A172 (cell line): Measurements from ENCODE around the gene NLRP10. TPM values are rescaled to one million over a fixed set of nuclear protein-coding genes. Genes with fewer than 3 reads are reported as not detected.

Experiments
- DNase-seq: peaks from one replicate; pipeline ENCODE4 v3.0.0-alpha.2; 2015; ENCODE audit warnings: low spot score
- total RNA-seq: library from RNA; depleted of rRNA; stranded (reverse); fragments of >200 nt; shearing (Covaris generic); gene quantifications from 2 replicates; pipeline ENCODE4 v1.2.3, GENCODE V29; 2014; rRNA removed

NLRP10 gene
- total RNA-seq, 1 experiment from 2014 or later, result 0.16 TPM

DNA sequence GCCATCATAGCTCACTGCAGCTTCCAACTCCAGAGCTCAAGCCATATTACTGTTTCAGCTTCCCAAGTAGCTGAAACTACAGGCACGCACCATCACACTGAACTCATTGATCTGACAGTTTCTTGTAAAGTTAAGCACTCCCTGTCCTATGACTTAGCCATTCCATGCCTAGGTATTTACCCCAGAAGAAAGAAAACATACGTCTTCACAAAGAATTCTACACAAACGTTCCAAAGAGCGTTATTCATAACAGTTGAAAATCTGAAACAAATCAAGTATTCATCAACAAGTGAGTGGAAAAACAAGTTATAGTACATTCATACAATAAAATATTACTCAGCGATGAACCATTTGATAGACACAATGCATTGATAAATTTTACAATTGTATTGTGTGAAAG, 7.8 kb upstream of the NLRP10 start:
- DNase-seq, result no peak

DNA sequence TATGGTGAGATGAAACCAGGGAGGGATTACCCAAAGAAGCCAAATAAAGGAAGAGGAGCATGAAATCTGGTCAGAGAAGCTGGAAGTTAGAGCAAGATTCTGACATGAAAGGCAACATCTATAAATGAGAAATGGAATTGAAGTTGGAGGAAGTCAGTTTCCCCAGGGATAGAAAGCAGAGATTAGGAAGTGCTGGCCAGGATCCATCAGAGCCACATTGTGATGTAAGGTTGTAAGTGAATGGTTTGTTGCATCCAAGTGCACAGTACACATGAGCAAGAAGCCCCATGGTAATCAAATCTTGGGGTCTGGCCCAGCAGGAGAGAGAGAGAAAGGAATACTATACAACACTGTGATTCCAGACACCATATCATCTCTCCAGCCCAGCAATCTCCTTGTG, 6.6 kb upstream of the NLRP10 start:
- no peak for DNase-seq

DNA sequence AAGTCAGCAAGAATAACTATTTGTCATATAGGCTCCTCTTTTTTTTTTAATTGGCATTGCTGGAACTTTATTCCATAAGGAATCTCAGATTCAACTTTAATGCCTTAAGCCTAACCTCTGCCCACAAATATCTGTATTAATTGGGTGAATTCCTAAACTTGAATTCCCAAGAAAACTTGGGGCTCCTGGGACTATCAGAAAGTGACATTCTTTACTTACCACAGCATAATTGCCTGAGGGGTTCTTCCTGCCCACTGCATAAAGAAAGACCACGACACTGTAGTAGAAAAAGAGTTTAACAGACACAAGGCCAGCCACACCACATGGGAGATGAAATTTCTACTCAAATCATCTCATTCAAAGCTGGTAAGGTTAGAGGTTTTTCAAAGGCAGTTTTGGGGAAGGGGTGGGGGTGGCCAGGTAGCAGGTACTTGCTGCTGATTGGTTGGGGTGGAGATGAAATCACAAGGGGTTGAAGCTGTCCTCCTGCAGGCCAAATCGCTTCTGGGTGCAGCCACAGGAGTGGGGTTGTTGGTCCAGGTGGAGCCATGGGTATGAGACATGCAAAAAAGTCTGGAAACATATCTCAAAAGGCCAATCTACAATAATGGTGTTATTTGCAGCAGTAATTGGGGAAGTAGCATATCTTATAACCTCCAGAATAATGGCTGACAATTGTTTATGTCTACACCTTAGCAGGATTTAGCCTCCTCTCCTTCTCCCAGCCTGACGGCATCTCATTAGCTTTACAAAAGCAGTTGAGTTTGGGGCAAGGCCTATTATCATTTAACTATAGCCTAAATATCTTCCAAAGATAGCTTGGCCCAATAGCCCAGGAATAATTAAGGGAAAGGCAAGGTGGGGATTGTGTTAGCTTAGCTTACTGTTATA, 4.8 kb upstream of the NLRP10 start:
- DNase-seq, result peak; percentile 42

DNA sequence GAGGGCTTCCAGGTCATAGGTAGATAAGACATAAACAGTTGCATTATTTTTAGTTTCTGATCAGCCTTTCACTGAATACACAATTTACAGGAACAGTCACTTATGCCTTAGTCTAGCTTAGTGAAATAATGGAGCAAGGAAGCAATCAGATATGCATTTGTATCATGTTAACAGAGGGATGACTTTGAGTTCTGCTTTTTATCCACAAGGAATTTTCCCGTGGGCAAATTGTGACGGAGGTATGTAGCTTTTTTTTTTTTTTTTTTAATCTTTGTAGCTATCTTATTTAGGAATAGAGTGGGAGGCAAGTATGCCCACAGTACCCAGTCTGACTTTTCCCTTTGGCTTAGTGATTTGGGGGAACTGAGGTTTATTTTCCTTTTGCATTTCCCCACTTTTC, 3.4 kb upstream of the NLRP10 start:
- DNase-seq, result no peak

DNA sequence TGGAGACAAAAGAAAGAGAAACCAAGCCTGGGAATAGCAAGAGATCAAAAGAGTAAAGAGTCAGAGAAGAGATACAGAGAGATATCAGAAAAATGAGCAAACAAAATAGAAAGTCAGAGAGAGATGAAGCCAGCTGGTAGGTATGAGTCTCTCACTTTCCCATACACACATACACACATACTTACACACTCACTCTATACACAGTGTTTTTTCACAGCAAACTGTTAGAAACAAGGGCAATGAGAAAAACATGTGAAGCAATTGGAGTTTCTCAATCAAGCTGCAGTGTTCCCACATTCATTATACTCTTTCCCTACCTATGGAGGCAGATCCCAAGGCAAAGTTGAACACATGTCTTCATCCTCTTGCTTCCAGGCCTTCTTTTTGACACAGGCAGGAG, 2.6 kb upstream of the NLRP10 start:
- DNase-seq, result no peak

DNA sequence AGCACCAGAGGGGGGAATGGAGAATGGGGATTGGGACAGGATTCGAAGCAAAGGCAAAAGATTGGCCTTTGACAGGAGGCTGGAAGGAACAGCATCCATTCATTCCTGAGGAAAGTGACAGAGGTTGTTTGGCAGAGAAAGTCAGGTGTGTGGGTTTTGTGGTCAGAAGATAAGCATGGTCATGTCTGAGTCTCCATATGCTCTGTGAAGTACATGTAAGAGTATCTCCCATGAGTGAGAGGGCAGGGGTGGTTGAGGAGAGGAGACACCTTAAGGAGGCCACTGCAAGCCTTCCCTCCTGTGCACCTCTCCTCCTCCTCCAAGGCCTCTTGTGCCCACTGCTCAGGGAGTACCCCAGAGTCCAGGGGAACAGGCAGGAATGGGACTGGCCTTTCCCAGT, 1.9 kb upstream of the NLRP10 start:
- no peak for DNase-seq

DNA sequence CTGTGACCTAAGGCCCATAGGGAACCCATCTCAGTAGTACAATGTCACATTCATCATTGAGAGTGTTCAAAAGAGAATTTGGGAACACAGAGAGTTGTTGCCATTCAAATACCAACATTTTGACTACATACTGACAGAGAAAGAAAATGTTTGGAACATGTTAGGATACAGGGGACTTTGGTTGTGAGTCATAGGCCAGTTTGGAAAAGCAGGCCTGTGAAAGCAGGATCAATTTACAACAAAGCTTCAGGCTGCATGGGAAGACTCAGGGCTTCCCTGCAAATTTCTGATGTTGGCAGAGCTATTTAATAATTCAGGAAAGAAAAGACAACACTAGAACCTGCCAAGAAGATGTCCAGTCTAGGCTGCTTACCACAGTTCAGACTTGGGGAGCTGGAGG, 374 bp downstream of the NLRP10 start:
- DNase-seq, result no peak

DNA sequence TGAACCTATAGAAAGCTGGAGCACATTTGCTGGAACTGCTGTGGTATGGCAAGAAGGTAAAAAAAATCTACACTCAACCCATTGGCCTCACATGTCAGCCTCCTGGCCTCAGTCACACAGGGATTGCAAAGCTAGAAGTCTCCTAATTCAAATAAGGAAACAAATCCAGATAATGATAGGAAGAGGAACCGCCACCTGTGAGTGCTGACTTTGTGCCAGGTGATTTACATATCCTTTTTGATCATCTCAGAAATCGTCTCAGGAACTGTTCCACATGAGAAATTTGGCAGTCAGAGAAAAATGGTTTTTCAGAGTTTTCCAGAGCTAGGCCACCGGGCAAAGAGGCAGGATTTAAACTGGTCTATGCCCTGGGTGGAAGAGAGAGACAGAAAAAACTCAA, 986 bp downstream of the NLRP10 start:
- no peak for DNase-seq

DNA sequence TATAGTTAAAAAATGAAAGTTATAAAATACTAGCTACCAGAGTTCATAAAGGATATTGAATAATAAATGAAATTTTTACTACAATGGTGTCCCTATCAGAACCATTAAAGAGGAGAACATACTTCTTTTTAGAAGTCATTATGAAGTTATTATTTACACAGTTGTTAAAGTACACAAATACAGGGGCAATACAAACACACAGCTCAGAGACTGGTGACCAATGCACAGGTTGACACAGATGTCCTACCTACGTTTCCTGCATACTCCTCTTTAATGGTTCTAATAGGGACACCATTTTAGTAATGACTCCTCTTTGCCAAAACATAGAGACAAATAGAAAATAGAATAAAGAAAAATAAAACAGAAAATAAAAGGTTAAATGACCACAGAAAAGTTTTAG, 10.1 kb downstream of the NLRP10 start:
- no peak for DNase-seq

DNA sequence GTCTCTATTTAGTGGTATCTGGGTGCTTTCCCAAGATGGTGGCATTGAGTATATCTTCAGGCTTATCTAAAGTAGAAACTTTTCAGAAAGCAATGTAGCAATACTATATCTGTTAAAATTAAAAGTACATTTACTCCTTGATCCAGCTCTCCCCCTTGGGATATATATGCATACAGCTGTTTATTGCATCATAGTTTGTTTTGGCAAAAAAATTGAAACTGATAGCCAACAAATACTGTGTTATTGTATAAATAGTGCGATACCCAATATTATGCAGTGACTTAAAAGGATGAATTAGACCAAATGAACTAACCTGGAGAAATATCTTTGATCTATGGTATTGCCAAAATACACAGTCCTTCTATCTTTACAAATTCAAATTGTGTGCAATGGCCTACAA, 15.3 kb downstream of the NLRP10 start:
- no peak for DNase-seq

DNA sequence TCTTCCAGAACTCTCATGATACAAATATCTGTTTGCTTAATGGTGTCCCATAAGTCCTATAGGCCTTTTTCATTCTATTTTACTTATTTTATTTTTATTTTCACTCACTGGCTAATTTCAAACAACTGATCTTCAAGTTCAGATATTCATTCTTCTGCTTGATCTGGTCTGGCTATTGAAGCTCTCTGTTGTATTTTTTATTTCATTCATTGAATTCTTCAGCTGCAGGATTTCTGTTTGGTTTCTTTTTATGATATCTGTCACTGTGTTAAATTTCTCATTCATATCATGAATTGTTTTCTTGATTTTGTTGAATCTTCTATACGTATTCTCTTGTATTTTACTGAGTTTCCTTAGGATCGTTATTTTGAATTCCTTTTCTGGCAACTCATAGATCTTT, 21.1 kb downstream of the NLRP10 start:
- DNase-seq, result no peak

DNA sequence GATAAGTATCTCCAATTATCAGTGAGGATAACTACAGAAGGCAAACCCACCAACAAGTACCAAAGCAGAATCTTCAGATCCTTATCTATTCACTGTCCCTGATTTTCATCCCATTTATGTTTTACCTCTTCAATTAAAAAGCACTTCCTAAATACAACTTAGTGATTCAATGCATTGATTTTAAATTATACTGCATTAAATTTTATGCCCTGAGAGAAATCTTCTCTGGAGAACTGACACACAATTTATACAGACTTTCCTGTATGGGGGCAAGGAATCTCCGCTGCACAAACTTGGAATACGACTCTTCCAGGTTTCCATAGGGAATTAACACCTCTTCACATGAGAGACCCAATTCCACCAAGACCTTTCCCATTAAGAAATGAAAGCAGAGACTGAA, 23.6 kb downstream of the NLRP10 start, which contains the start of gene OR10A3:
Gene OR10A3 (minus strand): TSS at position 101 of the 400 bp plus-strand sequence. CDS start 2,188 bp downstream, outside the sequence.
- DNase-seq, result no peak

DNA sequence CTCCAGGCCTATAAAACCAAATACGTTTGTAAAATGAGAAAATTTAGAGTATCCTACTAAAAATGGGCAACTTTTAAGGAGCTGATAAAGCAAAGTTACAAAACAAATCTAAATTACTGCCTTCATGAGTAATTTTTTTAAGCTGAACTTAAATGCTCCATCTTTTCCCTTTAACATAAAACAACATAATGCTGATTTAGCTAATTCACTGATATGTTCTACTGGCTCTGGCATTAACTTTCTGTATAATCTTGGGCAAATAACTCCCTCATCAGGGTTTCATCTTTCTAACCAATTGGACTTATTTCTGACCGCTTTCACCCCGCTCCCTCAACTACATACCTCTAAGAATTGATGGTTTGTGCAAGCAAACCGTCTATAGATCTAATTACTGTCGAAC, 24.1 kb downstream of the NLRP10 start:
- no peak for DNase-seq

DNA sequence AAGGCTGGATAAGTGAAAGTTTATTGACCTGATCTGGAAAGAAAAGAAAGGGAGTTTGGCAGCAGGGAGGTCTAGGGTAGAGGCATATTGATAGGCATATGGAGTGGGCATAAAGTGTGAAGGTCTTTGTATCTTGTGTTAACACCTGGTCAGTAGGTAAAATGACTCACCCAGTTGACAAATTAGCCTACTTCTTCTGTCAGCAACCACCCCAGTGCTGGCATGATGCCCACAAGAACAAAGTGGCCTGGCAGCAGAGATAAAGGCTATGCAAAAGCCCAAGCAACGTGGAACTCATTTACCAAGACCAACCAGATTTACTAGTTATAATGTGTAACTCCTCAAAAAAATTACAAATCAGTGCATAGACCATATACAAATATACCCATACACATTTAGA, 28.6 kb downstream of the NLRP10 start:
- no peak for DNase-seq

DNA sequence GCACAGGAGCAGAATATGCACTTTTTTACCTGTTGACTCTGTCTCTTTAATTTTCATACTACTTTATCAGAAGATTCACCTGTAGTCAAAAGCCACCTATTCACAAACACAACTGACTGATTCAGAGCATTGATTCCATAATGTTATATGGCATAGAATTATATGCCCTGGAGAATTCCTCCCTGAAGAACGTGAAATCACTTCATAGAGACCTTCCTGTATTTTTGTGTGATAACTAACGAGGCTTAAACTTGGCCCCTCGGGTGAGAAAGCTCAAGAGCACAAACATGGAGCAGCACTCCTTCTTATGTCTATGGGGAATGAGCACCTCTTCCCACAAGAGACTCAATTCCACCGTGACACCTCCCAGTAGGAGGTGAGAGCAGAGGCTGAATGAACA, 34.1 kb downstream of the NLRP10 start, which contains the start of gene OR10A6:
Gene OR10A6 (minus strand): TSS at position 101 of the 400 bp plus-strand sequence. CDS start 2,606 bp downstream, outside the sequence.
- DNase-seq, result no peak

DNA sequence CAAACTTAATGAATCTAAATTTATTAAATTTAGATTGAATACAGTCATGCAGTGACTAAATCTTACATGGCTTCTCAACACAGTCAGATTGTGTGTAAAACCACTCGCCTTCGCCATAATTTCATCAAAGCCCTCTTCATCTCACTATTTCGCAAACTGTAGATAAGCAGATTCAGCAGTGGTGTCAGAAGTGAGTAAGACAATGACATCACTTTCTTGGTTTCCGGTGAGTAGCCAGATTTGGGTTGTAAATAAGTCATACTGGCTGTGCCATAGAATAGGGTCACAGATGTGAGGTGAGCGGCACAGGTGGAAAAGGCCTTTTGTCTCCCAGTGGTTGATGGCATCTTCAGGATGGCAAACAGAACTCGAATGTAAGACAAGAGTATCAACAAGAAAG, 37.6 kb downstream of the NLRP10 start:
- peak; percentile 65 for DNase-seq

DNA sequence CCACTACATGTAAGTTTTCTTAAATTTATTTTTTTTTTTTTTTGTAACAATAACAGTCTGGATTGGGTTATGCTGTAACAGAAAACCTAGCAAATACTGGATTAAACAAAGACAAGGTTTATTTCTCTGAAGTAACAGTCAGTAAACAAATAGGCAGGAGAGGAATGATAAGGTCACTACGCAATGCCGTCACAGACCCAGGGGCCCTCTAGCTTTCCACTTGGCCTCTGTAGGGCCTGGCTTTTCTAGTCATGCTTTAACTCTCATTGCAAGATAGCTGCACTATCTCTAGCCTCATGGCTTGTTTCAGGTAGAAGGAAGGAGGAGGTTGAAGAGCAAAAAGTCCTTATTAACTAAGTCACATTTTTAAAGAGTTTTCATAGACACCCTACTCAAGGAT, 40.7 kb downstream of the NLRP10 start:
- DNase-seq, result no peak

DNA sequence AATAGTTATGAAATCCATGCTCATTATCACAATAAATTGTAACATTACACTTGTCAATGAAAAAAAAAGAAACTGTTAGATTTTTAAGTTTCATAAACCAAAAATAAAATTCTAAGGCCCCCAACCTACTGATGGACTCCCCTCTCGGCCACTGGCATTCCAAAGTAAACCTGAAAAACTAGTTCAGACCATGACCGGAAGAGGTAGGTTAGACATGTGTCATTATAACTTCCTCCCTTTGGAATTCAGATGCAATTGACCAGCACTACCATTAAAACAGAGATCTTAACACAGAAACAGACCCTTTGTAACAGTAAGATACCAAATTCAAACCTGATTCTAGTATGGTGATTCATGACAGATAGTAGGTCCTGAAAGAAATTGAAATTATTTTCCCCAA, 47.1 kb downstream of the NLRP10 start:
- DNase-seq, result no peak

Other genes with a start within 250 kb of the NLRP10 start
- not detected in 2 replicates for gene OR5P2, start 168.5 kb downstream of the NLRP10 start, total RNA-seq
- gene OR5P3, start 134.6 kb downstream of the NLRP10 start, total RNA-seq, result not detected in 2 replicates
- not detected in 2 replicates for gene OR10A6, start 34.2 kb downstream of the NLRP10 start, total RNA-seq
- not detected in 2 replicates for gene OR10A3, start 23.7 kb downstream of the NLRP10 start, total RNA-seq
- gene EIF3F, start 21.9 kb upstream of the NLRP10 start, total RNA-seq, result 293 and 302 TPM in 2 replicates
- 5.6 and 6.0 TPM in 2 replicates for gene TUB, start 115.8 kb upstream of the NLRP10 start, total RNA-seq
- gene RIC3, start 203.6 kb upstream of the NLRP10 start, total RNA-seq, result 1.1 TPM in 1 of 2 replicates, not detected in the other